Stimulated activated CD4-positive, alpha-beta T cell treated with anti-CD3 and anti-CD28 coated beads, Interleukin-12 subunit alpha, Interleukin-12 subunit beta, amount 100 ng/mL, for 24 hours (primary cell): ENCODE measurements around the gene CDH6.

Source experiments
- DNase-seq, 2 experiments: peaks; one replicate each; pipeline ENCODE4 v3.0.0-alpha.2; 2020; ENCODE audit warnings: low read depth in 2 of 2

CDH6 gene

GRCh38 chr5:31250201-31250600, 56.7 kb downstream of the CDH6 start:
- DNase-seq: no peak

- DNase-seq: no peak
These were observed 57.5 kb downstream of the CDH6 start for GRCh38 chr5:31251032-31251431.

- no peak for DNase-seq
These were observed 61.6 kb downstream of the CDH6 start for GRCh38 chr5:31255041-31255440.

- no peak for DNase-seq
These were observed 74.8 kb downstream of the CDH6 start for GRCh38 chr5:31268256-31268655.

GRCh38 chr5:31268686-31269085, 75.2 kb downstream of the CDH6 start:
- no peak for DNase-seq

GRCh38 chr5:31269259-31269658, 75.8 kb downstream of the CDH6 start:
- no peak for DNase-seq

GRCh38 chr5:31270396-31270795, 76.9 kb downstream of the CDH6 start:
- DNase-seq: no peak

DNA sequence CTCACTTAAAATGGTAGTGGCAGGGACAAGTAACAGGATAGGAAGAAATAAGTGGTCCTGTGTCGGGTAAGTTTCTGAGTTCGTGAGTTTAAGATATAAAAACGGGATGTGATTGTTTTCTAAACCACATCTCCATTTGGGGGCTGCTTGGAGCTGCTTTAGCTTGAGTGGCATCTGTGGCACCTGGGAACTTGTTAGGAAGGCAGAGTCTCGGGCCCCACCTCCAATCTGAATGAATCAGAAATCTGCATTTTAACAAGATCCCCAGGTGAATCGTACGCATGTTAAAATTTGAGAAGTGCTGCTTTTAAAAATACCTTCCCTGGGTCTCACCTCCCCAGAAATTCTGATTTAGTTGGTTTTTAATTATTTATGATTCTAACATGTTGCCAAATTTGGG, 78.1 kb downstream of the CDH6 start:
- no peak for DNase-seq

DNA sequence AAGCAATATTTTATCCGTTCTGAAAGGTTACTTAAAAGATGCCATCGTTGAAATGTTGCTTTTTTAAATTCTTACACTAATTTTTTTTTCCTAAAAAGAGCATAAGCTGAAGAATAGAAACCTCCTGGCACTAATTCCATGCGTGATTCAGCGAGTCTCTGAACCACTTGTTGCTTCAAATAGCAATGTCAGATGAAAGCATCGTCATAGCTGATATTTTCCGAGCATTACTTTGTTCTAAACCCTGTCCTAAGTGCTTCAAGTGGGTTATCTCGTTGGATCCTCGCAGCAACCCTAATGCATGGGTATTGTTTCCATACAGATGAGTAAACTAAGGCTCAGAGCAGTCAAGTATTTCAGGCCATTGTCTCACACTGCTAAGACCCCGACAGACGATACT, 79.7 kb downstream of the CDH6 start:
- DNase-seq: no peak

DNA sequence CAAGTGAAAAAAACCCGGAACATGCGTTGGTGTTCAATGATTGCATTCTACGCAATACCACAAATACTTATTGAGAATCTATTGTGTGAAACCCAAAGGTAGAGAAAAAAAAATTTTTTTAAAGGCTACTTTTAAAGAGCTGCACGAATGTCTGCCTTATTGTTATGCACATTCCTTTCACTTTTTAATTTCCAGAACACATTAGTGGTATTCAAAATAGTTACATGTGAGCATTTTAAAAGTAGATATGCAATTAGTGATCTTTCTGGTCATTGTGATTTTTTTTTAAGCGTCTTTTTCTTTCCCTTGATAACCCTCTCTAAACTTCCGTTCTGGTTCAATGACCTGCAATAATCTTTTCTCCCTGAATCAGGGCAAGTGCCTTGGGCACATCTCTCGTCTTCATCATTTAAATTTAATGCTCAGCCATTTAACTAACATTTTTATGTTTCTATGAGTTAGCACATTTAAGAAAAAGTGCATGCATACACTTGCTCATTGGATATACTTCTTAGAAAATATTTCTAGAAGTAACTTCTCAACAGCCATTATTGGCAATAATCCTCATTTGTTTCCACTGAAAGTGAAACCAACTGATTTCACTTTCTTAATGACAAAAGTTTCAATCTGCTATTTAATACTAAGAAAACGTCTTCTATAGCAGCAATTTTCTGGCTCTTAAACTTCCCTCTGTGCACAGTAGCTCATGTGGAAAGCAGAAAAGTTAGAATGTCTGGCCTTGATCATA, 80.3 kb downstream of the CDH6 start:
- no peak for DNase-seq

DNA sequence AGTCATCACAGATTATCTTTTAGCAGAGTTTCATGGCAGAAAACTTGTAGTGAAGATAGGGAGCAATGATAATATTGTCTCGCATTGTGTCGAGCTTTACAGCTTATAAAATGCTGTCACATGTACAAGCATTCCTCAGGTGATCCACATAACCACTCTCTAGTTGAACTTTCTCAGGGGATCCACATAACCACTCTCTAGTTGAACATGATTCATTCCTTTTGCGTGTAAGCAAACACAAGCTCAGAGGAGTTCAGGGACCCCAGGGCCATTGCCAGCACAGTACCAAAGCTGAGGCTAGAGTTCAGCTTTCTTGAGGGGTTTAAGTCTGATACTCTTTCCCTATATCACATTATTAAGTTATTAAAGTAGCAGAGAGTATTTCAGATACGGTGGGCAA, 86.7 kb downstream of the CDH6 start:
- DNase-seq: no peak

DNA sequence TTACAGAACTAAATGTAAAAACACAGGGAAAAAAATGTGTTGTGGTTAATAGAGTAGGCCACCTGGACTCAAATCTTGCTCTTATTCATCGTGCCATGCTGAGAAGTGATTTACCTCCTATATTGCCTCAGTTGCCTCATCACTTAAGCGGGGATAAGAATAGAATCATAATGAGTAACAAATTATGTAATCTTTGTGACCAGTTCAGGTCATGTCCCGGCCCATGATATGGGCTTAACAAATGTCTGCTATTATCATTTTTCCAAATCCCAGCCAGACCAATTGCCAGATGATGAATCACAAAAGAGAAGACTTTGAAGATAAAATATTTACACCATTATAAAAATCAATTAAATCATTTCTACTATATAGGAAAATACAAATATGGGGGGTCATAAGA, 89.8 kb downstream of the CDH6 start:
- no peak for DNase-seq

DNA sequence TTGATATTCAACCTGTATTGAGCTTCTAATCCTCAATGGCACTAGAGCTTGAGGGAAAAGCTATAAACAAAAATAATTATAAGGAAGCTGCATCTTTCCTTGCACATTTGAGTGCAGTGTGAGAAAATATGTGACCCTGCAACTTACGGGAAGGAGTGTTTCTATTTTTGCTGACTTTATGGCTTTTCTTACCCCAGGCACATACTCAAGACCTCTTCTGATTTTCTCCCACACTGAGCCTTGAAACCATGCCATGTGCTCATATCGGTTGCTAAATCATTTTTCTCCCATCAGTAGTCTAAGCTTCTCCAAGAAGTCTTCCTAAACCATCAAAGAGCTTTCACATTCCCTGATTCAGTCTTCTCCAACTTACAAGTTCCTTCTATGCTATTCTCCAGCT, 91.5 kb downstream of the CDH6 start:
- no peak for DNase-seq

GRCh38 chr5:31287985-31288384, 94.5 kb downstream of the CDH6 start:
- DNase-seq: no peak

DNA sequence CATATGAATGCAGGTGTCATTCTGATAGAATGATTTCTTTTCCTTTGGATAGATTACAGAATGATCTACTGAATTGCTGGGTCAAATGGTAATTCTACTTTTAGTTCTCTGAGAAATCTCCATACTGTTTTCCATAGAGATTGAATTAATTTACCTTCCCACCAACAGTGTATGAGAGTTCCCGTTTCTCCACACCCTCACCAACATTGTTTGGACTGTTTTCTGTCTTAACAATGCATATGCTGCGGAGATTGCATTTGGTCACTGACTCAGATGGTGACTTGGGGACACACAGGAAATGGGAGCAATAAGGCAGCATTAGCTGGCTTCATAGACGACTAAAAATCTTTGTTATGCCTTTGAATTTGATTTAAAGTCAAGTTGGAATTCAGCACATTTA, 95.9 kb downstream of the CDH6 start:
- no peak for DNase-seq

- DNase-seq: no peak
These were observed 97.9 kb downstream of the CDH6 start for GRCh38 chr5:31291323-31291854.

- DNase-seq: no peak
These were observed 107.0 kb downstream of the CDH6 start for GRCh38 chr5:31300501-31300900.

DNA sequence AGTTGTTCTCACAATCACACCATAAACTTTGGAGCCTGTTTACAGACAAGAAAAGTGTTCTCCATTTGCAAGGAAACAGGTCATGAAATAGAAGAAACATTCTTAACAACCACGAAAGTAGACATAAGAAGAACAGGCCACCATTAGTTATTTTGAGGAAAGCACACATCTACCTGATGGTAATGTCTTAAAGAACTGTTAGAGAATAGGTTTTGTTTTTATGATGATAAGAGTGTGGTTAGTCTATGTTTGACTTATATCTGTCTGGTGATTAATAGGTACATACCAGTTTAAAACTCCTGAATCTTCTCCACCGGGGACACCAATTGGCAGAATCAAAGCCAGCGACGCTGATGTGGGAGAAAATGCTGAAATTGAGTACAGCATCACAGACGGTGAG, 108.3 kb downstream of the CDH6 start:
- DNase-seq: no peak

- no peak for DNase-seq
These were observed 110.2 kb downstream of the CDH6 start for GRCh38 chr5:31303688-31304087.

GRCh38 chr5:31317665-31318064, 124.2 kb downstream of the CDH6 start:
- DNase-seq: no peak

DNA sequence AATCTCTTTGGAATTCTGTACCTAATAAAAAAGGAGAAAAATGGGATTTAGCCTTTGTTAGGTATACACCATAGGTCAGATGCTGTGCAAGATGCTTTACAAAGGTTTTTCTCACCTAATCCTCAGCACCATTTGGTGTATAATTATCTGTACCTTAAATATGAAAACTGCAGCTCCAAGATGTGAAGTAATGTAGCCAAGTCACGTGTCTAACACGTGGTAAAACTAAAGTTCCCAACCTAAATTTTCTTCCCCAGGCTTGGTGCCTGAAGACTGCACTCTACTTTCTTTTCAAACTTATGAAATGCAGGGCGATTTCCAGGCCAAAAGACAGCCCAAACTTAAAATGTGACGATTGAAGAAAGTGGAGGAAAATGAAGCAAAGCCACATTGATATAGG, 125.8 kb downstream of the CDH6 start:
- no peak for DNase-seq

DNA sequence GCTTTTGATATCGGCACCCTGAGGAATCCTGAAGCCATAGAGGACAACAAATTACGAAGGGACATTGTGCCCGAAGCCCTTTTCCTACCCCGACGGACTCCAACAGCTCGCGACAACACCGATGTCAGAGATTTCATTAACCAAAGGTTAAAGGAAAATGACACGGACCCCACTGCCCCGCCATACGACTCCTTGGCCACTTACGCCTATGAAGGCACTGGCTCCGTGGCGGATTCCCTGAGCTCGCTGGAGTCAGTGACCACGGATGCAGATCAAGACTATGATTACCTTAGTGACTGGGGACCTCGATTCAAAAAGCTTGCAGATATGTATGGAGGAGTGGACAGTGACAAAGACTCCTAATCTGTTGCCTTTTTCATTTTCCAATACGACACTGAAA, 129.5 kb downstream of the CDH6 start:
- DNase-seq: no peak

DNA sequence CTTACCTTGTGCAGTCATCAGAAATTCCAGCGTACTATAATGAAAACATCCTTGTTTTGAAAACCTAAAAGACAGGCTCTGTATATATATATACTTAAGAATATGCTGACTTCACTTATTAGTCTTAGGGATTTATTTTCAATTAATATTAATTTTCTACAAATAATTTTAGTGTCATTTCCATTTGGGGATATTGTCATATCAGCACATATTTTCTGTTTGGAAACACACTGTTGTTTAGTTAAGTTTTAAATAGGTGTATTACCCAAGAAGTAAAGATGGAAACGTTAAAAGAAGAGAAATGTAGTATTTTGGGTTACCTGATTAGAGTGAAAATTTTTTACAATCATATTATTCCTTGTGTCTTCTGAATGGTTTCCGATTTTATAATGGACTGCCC, 131.4 kb downstream of the CDH6 start:
- DNase-seq: no peak
